Nephron progenitor cell (in vitro differentiated cells): ENCODE results near the gene ARRDC2.

Source experiments
- DNase-seq: peaks from one replicate; pipeline ENCODE4 v3.0.0; 2021
- H3K27ac Mint-ChIP-seq: 2 replicates; pipeline ENCODE4 v1.8.0; 2021; ENCODE audit warnings: mild to moderate bottlenecking, moderate library complexity, mixed read lengths
- H3K27me3 Mint-ChIP-seq: 2 replicates; pipeline ENCODE4 v1.8.0; 2021; ENCODE audit warnings: mild to moderate bottlenecking, low read depth, mixed read lengths; ENCODE audit not compliant: poor library complexity
- H3K36me3 Mint-ChIP-seq: 2 replicates; pipeline ENCODE4 v1.8.0; 2021; ENCODE audit warnings: low read depth, mixed read lengths
- H3K4me1 Mint-ChIP-seq: 2 replicates; pipeline ENCODE4 v1.8.0; 2021; ENCODE audit warnings: mixed read lengths
- H3K4me3 Mint-ChIP-seq: 2 replicates; pipeline ENCODE4 v1.8.0; 2021; ENCODE audit warnings: mild to moderate bottlenecking, moderate library complexity, mixed read lengths
- H3K9me3 Mint-ChIP-seq: 2 replicates; pipeline ENCODE4 v1.8.0; 2021; ENCODE audit warnings: mild to moderate bottlenecking, moderate library complexity, mixed read lengths
- TF ChIP-seq, protein P1 (sequence below): fragments of 200-600 bp; sonication (generic); IDR thresholded peaks from 2 replicates; pipeline ENCODE4 v1.5.0; 2021; ENCODE audit warnings: antibody characterized with exemption

Gene ARRDC2

DNA sequence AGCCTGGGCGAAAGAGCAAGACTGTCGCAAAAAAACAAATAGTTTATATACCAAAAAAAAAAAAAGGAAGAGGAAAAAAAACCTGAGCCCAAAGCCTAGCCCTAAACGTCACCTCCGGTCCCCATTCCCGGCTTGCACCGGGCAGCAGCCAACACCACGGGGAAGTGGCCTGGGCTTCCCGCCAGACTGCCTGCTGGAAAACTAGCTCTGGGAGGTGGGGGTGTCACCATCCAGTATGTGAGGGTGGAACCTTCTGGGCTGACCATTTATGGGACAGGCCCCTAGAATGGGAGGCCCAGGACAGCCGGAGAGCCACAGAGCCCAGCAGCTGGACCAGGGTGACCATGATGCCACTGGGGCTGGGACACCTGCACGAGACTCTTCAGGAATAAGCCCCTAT is 41.4 kb downstream of the ARRDC2 start:
- DNase-seq: no peak
- TF ChIP-seq, protein P1, sequence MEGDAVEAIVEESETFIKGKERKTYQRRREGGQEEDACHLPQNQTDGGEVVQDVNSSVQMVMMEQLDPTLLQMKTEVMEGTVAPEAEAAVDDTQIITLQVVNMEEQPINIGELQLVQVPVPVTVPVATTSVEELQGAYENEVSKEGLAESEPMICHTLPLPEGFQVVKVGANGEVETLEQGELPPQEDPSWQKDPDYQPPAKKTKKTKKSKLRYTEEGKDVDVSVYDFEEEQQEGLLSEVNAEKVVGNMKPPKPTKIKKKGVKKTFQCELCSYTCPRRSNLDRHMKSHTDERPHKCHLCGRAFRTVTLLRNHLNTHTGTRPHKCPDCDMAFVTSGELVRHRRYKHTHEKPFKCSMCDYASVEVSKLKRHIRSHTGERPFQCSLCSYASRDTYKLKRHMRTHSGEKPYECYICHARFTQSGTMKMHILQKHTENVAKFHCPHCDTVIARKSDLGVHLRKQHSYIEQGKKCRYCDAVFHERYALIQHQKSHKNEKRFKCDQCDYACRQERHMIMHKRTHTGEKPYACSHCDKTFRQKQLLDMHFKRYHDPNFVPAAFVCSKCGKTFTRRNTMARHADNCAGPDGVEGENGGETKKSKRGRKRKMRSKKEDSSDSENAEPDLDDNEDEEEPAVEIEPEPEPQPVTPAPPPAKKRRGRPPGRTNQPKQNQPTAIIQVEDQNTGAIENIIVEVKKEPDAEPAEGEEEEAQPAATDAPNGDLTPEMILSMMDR: no peak
- no peak overlapping the region for H3K4me3 Mint-ChIP-seq
- H3K27me3 Mint-ChIP-seq: peaks cover 30% of the 10 kb centered on the region
- H3K4me1 Mint-ChIP-seq: peaks cover 19% of the 10 kb centered on the region
- no peaks in the 10 kb centered on the region for H3K9me3 Mint-ChIP-seq
- no peaks in the 10 kb centered on the region for H3K36me3 Mint-ChIP-seq
- H3K27ac Mint-ChIP-seq: no peak overlapping the region

DNA sequence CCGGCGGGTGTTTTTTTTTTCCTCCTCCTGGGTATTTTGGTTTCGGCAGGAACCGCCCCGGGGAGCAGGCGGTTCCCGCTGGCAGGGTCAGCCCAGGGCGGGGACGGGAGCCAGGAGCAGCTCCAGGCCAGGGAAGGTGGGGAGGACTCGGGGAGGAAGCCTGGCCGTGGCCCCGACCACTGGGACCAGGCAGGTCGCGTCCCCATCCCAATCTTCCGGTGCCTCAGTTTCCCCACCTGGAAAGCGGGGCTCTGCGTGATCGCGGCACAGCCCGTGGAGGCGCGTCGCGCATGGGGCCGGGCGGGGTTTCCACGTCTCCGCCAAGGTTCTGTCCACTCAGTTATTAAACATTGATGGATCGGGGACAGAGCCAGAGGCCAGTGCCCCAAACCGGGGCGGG is 43.9 kb downstream of the ARRDC2 start:
- H3K27ac Mint-ChIP-seq: no peak overlapping the region
- H3K27me3 Mint-ChIP-seq: peaks cover 20% of the 10 kb centered on the region
- no peaks in the 10 kb centered on the region for H3K36me3 Mint-ChIP-seq
- no peak for DNase-seq
- TF ChIP-seq, protein P1: no peak
- H3K4me3 Mint-ChIP-seq: no peak overlapping the region
- H3K4me1 Mint-ChIP-seq: peaks cover 17% of the 10 kb centered on the region
- no peaks in the 10 kb centered on the region for H3K9me3 Mint-ChIP-seq

DNA sequence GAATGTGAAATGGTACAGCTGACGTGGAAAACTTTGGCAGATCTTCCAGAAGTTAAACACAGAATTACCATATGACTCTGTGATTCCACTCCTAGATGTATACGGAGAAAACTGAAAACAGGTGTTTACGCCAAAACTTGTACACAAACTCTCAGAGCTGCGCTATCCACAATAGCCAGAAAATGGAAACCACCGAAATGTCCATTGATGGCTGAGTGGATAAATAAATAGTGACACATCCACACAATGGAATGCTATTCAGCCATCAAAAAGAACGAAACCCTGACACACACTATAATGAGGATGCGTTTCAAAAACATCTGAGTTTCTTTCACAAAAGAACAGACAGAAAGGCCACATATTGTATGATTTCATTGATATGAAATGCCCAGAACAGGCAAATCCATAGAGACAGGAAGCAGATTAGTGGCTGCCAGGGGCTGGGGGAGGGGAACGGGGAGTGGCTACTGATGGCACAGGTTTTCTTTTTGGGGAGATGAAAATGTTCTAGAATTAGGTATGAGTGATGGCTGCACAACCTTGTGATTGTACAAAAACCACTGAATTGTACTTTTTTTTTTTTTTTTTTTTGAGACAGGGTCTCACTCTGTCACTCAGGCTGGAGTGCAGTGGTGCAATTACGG is 45.7 kb downstream of the ARRDC2 start:
- Mint-ChIP-seq H3K9me3 (no peaks in the 10 kb centered on the region), H3K27ac (no peak overlapping the region), H3K36me3 (no peaks in the 10 kb centered on the region), H3K27me3 (peaks cover 18% of the 10 kb centered on the region), H3K4me1 (peaks cover 26% of the 10 kb centered on the region), H3K4me3 (no peak overlapping the region)
- no peak for DNase-seq
- TF ChIP-seq, protein P1: no peak

DNA sequence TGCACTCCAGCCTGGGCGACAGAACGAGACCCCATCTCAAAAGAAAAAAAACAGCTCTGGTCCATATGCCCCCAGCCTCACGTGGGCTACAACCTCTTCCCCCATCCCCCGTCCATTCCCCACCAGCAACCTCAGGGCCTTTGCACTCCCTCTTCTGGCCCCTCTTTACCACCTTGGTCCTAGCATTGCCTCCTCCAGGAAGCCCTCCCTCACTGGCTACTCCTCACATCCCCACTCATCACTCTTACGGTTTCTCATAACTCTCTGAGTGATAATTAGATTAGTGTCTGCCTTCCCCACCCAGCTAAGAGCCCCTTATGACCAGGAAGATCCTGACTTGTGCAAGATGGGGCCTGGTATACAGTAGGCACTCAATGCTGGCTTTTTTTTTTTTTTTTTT is 48.0 kb downstream of the ARRDC2 start:
- peaks cover 22% of the 10 kb centered on the region for H3K4me1 Mint-ChIP-seq
- H3K27ac Mint-ChIP-seq: no peak overlapping the region
- no peaks in the 10 kb centered on the region for H3K9me3 Mint-ChIP-seq
- TF ChIP-seq, protein P1: no peak
- H3K36me3 Mint-ChIP-seq: no peaks in the 10 kb centered on the region
- H3K27me3 Mint-ChIP-seq: peaks cover 17% of the 10 kb centered on the region
- no peak for DNase-seq
- no peak overlapping the region for H3K4me3 Mint-ChIP-seq

DNA sequence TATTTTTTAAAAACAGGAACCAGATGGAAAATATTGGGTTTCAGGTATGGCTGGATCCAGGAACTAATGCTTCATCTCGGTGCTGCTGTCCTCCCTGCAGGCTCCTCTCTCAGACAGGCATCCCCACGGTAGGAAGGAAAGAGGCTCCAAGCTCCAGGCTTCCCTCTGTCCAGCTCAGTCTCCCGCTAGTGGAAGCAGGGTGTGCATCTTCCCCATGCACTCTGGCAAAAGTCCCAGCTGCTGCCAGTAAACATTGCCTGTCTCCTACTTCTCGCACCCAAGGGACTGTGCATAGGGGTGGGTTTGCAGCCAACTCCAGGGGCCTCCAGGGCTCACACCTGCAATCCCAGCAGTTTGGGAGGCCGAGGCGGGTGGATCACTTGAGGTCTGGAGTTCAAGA is 49.6 kb downstream of the ARRDC2 start:
- Mint-ChIP-seq H3K36me3 (no peaks in the 10 kb centered on the region), H3K4me3 (no peak overlapping the region), H3K27me3 (peaks cover 15% of the 10 kb centered on the region), H3K27ac (no peak overlapping the region), H3K4me1 (peaks cover 22% of the 10 kb centered on the region), H3K9me3 (no peaks in the 10 kb centered on the region)
- TF ChIP-seq, protein P1: no peak
- no peak for DNase-seq
